AG04449 (cell line): Measurements from ENCODE around the gene ATXN7L2.
"Not testable (repeated sequence)": the region's sequence is repeated elsewhere in the genome, so short reads cannot be mapped to it uniquely, and the experiment has no call there.

Source experiments
- CTCF ChIA-PET: fragments of 350-600 bp; formaldehyde crosslinking; extraction: SDS; loops from one replicate; lab custom pipeline; 2021; ENCODE audit warnings: antibody characterized with exemption; lab: Yijun Ruan, JAX
- POLR2A ChIA-PET: fragments of 400-600, 350-600 bp; formaldehyde crosslinking; extraction: SDS; loops from one replicate; lab custom pipeline; 2020; ENCODE audit warnings: antibody characterized with exemption, inconsistent platforms; lab: Yijun Ruan, JAX
- DNase-seq: peaks from one replicate; pipeline ENCODE4 v3.0.0-alpha.2; 2010; ENCODE audit warnings: low read depth, low spot score
- H3K4me3 ChIP-seq: 2 replicates; pipeline ENCODE4 v1.5.1; 2011; ENCODE audit warnings: low read depth, mild to moderate bottlenecking, control low read depth, low read length
- CTCF ChIP-seq: IDR thresholded peaks from one replicate; pipeline ENCODE4 v1.5.1; 2011; ENCODE audit warnings: mild to moderate bottlenecking, moderate library complexity, low read length, control low read depth, inconsistent platforms; ENCODE audit not compliant: insufficient read depth; ENCODE audit errors: missing control alignments

The ATXN7L2 gene

GRCh38 chr1:109466452-109467300 is 17.0 kb upstream of the ATXN7L2 start, which contains the start of gene SYPL2:
Gene SYPL2, plus strand, starts transcription at chr1:109466546. Its CDS starts 298 bp downstream, at chr1:109466844.
- no peak for DNase-seq
- H3K4me3 ChIP-seq: peak within 1 kb of the TSS; percentile 56
- no peak for TF ChIP-seq CTCF
- POLR2A ChIA-PET: no interaction called here
- CTCF ChIA-PET: interaction anchor here (1.3 to 2.9 kb wide), 5 partner anchors 17 to 202 kb away, joined by 3 to 8 read pairs (median 5); partner anchors contain the start of gene ATXN7L2

- ChIA-PET POLR2A (no interaction called here), CTCF (interaction anchor here (1.3 to 2.9 kb wide), 4 partner anchors 12 to 203 kb away, joined by 3 to 8 read pairs (median 6); partner anchors contain the start of gene ATXN7L2)
- no peak for TF ChIP-seq CTCF
- peak overlapping the region; percentile 6; the same call in 1 of the 2 replicates for H3K4me3 ChIP-seq
- no peak for DNase-seq
Observed at GRCh38 chr1:109467301-109467777, 16.4 kb upstream of the ATXN7L2 start.

GRCh38 chr1:109468061-109468460 is 15.6 kb upstream of the ATXN7L2 start:
- DNase-seq: no peak
- POLR2A ChIA-PET: no interaction called here
- no peak overlapping the region for H3K4me3 ChIP-seq
- TF ChIP-seq CTCF: no peak
- CTCF ChIA-PET: interaction anchor here (0.6 to 3.2 kb wide), 8 partner anchors 11 to 204 kb away, joined by 3 to 20 read pairs (median 6); partner anchors contain the start of genes ATXN7L2 and CYB561D1

- H3K4me3 ChIP-seq: no peak overlapping the region
- DNase-seq: no peak
- POLR2A ChIA-PET: no interaction called here
- CTCF ChIA-PET: interaction anchor here (0.8 to 3.2 kb wide), 8 partner anchors 11 to 64 kb away, joined by 3 to 20 read pairs (median 6); partner anchors contain the start of genes ATXN7L2 and CYB561D1
- TF ChIP-seq CTCF: no peak
Observed at GRCh38 chr1:109468903-109469302, 14.8 kb upstream of the ATXN7L2 start.

- TF ChIP-seq CTCF: no peak
- CTCF ChIA-PET: interaction anchor here (2.0 to 3.2 kb wide), 2 partner anchors 21 to 23 kb away, joined by 10 to 20 read pairs; partner anchors contain the start of gene CYB561D1
- POLR2A ChIA-PET: no interaction called here
- DNase-seq: no peak
- no peak overlapping the region for H3K4me3 ChIP-seq
Observed at GRCh38 chr1:109470245-109470644, 13.5 kb upstream of the ATXN7L2 start.

GRCh38 chr1:109472779-109473178 is 10.9 kb upstream of the ATXN7L2 start:
- POLR2A ChIA-PET: no interaction called here

GRCh38 chr1:109473284-109474057 is 10.2 kb upstream of the ATXN7L2 start:
- H3K4me3 ChIP-seq, DNase-seq, POLR2A ChIA-PET: not testable (repeated sequence)
- CTCF ChIA-PET: interaction anchor here (0.8 to 3.2 kb wide), 5 partner anchors 10 to 59 kb away, joined by 3 to 17 read pairs (median 4); partner anchors contain the start of genes ATXN7L2 and CYB561D1

More at GRCh38 chr1:109472779-109473178, 10.9 kb upstream of the ATXN7L2 start:
- H3K4me3 ChIP-seq: no peak overlapping the region
- no peak for DNase-seq
- CTCF ChIA-PET: interaction anchor here (0.9 kb wide), 1 partner anchor 21 kb away, joined by 4 read pairs; no protein-coding TSS in a partner anchor
- no peak for TF ChIP-seq CTCF
